ENCODE data around the gene SCAP. TPM values are rescaled to one million over a fixed set of nuclear protein-coding genes. Genes with fewer than 3 reads are reported as not detected.

SCAP gene
- total RNA-seq, 2 experiments from 2014 or later: 58.3 to 60.3 TPM

DNA sequence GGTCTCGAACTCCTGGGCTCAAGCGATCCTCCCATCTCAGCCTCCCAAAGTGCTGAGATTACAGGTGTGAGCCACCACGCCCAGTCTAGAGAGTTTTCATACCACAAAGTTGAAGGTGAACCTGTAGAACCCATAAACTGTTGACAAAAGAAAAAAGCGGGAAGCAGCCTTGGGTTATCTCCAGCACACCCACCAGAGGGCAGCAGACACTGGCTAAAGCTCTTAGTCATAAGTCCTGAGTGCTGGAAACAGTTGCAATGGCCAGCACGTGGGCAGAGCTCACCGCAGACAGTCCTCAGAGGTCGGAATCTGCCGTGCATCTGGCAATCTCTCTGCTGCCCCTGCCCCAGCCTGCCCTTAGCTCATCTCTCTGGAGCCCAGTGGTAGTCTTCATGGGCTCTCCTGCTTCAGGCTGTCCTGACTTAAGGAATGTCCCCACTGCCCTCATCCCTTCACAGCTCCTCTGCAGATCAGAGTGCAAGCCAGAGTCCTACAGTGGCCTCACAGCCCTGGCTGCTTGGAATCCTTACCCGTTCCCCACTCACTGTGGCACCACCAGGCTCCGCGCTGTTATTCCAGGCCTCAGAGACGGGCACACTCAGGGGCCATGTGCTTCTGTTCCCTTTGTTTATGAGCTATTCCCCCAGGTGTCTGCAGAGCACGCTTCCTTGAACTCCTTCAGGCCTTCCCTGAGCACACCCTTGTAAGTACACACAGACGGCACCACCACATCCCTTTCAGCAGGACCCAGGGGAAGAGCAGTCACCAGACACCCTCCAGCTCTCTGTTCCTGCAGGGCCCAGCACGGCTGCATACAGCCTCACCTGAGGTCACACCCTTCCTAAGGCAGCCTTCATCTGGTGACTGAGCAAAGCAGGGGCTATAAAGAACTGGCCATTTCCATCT lies 46.6 kb upstream of the SCAP start:
- DNase-seq (peak; percentile 51 to 87 (median 64)), ATAC-seq (ENCODE audit: poor library complexity) (peak; percentile 95)
- H3K27ac Mint-ChIP-seq: no peak overlapping the region
- peaks cover 7% of the 10 kb centered on the region for H3K4me1 ChIP-seq (ENCODE audit: insufficient read depth, low read length)
- no peaks in the 10 kb centered on the region for H3K36me3 ChIP-seq (ENCODE audit: insufficient read depth, low read length)
- POLR2A ChIA-PET: interaction anchor here (0.6 to 0.7 kb wide), 2 partner anchors 268 to 302 kb away, joined by 3 read pairs; no protein-coding TSS in a partner anchor
- CTCF ChIA-PET: interaction anchor here (0.6 to 1.3 kb wide), 9 partner anchors 9 to 467 kb away, joined by 3 to 14 read pairs (median 3); partner anchors contain the start of gene ELP6
- H3K4me3 Mint-ChIP-seq: no peak overlapping the region
- no peaks in the 10 kb centered on the region for H3K36me3 Mint-ChIP-seq (ENCODE audit: low read depth)
- H3K4me1 Mint-ChIP-seq (ENCODE audit: low read depth): no peaks in the 10 kb centered on the region
- no peaks in the 10 kb centered on the region for H3K27me3 ChIP-seq (ENCODE audit: control insufficient read depth in 1 of 2, insufficient read depth in 2 of 2, low read length in 2 of 2)
- TF ChIP-seq, protein P1, sequence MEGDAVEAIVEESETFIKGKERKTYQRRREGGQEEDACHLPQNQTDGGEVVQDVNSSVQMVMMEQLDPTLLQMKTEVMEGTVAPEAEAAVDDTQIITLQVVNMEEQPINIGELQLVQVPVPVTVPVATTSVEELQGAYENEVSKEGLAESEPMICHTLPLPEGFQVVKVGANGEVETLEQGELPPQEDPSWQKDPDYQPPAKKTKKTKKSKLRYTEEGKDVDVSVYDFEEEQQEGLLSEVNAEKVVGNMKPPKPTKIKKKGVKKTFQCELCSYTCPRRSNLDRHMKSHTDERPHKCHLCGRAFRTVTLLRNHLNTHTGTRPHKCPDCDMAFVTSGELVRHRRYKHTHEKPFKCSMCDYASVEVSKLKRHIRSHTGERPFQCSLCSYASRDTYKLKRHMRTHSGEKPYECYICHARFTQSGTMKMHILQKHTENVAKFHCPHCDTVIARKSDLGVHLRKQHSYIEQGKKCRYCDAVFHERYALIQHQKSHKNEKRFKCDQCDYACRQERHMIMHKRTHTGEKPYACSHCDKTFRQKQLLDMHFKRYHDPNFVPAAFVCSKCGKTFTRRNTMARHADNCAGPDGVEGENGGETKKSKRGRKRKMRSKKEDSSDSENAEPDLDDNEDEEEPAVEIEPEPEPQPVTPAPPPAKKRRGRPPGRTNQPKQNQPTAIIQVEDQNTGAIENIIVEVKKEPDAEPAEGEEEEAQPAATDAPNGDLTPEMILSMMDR (IDR thresholded peaks at IDR 0.05): peak; percentile 82
- no peaks in the 10 kb centered on the region for H3K27me3 Mint-ChIP-seq
- intact Hi-C loops (cut with DNase I, micrococcal nuclease): loop anchor here (1.0 to 5.0 kb wide), 3 partner anchors 267 to 468 kb away; partner anchors contain the start of gene DHX30 (in 1 of the 2)
- H3K27ac ChIP-seq (ENCODE audit: low read depth in 1 of 2, low read length in 2 of 2): no peak overlapping the region
- peaks cover 0 to 5% of the 10 kb centered on the region in 2 experiments for H3K9me3 ChIP-seq (ENCODE audit: control insufficient read depth in 1 of 2, insufficient read depth in 1 of 2, low read length in 2 of 2)
- no peaks in the 10 kb centered on the region for H3K9me3 Mint-ChIP-seq
- no peak overlapping the region for H3K4me3 ChIP-seq (ENCODE audit: low read length)

DNA sequence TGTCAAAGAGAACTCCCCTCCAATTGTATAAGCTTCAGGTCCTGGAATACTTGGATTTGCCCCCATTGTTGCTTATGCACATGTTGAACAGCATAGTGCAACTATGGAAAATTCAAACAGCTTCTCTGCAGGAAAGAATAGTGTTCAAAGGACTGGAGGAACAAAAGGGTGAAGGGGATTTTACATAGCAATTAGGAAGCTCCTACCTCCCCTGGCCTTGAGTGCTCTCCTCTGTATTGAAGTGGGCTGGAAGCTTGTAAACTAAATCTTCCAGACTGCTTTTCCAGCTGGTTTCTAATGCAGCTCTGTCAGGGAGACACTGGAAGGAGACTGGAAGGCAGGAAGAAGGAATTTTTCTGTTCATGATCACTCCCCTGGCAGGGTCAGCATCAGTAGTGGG lies 45.0 kb upstream of the SCAP start:
- Mint-ChIP-seq H3K4me3 (no peak overlapping the region), H3K27me3 (no peaks in the 10 kb centered on the region), H3K36me3 (ENCODE audit: low read depth) (no peaks in the 10 kb centered on the region), H3K4me1 (ENCODE audit: low read depth) (no peaks in the 10 kb centered on the region), H3K27ac (no peak overlapping the region), H3K9me3 (no peaks in the 10 kb centered on the region)
- Histone ChIP-seq H3K9me3 (ENCODE audit: control insufficient read depth in 1 of 2, insufficient read depth in 1 of 2, low read length in 2 of 2) (no peaks in the 10 kb centered on the region), H3K27me3 (ENCODE audit: control insufficient read depth in 1 of 2, insufficient read depth in 2 of 2, low read length in 2 of 2) (no peaks in the 10 kb centered on the region), H3K4me3 (ENCODE audit: low read length) (no peak overlapping the region), H3K36me3 (ENCODE audit: insufficient read depth, low read length) (no peaks in the 10 kb centered on the region), H3K27ac (ENCODE audit: low read depth in 1 of 2, low read length in 2 of 2) (no peak overlapping the region), H3K4me1 (ENCODE audit: insufficient read depth, low read length) (peaks cover 7% of the 10 kb centered on the region)
- intact Hi-C loops (cut with DNase I, micrococcal nuclease): loop anchor here in 1 of 2 experiments (5.0 kb wide), 1 partner anchor 282 kb away; the partner anchor contains the start of gene DHX30
- POLR2A ChIA-PET: no interaction called here
- CTCF ChIA-PET: interaction anchor here (0.6 to 1.2 kb wide), 2 partner anchors 138 to 281 kb away, joined by 3 read pairs; no protein-coding TSS in a partner anchor
- TF ChIP-seq, protein P1 (IDR thresholded peaks at IDR 0.05): no peak
- no peak for ATAC-seq (ENCODE audit: poor library complexity)
- DNase-seq: no peak

DNA sequence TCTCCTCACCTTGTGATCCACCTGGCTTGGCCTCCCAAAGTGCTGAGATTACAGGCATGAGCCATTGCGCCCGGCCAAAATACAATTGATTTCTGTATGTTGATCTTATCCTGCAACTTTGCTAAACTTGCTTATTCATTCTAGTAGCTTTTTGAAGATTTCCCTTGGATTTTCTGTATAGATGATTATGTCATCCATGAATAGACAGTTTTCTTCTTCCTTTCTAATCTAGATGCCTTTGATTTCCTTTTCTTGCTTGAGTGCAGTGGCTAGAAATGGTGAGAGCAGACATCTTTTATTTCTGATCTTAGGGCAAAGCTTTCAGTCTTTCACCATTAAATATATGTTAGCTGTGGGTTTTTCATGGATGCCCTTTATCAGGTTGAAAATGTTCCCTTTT lies 42.2 kb upstream of the SCAP start:
- peaks cover 12% of the 10 kb centered on the region for H3K4me1 Mint-ChIP-seq (ENCODE audit: low read depth)
- H3K4me1 ChIP-seq (ENCODE audit: insufficient read depth, low read length): peaks cover 13% of the 10 kb centered on the region
- H3K36me3 ChIP-seq (ENCODE audit: insufficient read depth, low read length): no peaks in the 10 kb centered on the region
- no peaks in the 10 kb centered on the region for H3K9me3 Mint-ChIP-seq
- CTCF ChIA-PET: interaction anchor here (0.6 kb wide), 1 partner anchor 123 kb away, joined by 3 read pairs; no protein-coding TSS in a partner anchor
- ATAC-seq (ENCODE audit: poor library complexity): no peak
- no peak overlapping the region for H3K27ac Mint-ChIP-seq
- POLR2A ChIA-PET: interaction anchor here (1.5 kb wide), 1 partner anchor 271 kb away, joined by 3 read pairs; no protein-coding TSS in a partner anchor
- H3K4me3 ChIP-seq (ENCODE audit: low read length): no peak overlapping the region
- intact Hi-C loops (cut with DNase I, micrococcal nuclease): loop anchor here (10.0 kb wide), 3 partner anchors 353 to 1167 kb away; partner anchors contain the start of genes NCKIPSD (in 1 of the 2) and SETD2 (in 1 of the 2)
- DNase-seq: no peak
- no peak overlapping the region for H3K27ac ChIP-seq (ENCODE audit: low read depth in 1 of 2, low read length in 2 of 2)
- no peaks in the 10 kb centered on the region for H3K9me3 ChIP-seq (ENCODE audit: control insufficient read depth in 1 of 2, insufficient read depth in 1 of 2, low read length in 2 of 2)
- peaks cover 6% of the 10 kb centered on the region for H3K36me3 Mint-ChIP-seq (ENCODE audit: low read depth)
- TF ChIP-seq, protein P1 (IDR thresholded peaks at IDR 0.05): no peak
- H3K4me3 Mint-ChIP-seq: no peak overlapping the region
- H3K27me3 ChIP-seq (ENCODE audit: control insufficient read depth in 1 of 2, insufficient read depth in 2 of 2, low read length in 2 of 2): no peaks in the 10 kb centered on the region
- no peaks in the 10 kb centered on the region for H3K27me3 Mint-ChIP-seq

Measured in CD4-positive, alpha-beta T cell (primary cell).